ENCODE results near the gene TAF3.

- no peak for TF ChIP-seq CTCF (IDR thresholded peaks at IDR 0.05; ENCODE audit: low read length)
- TF ChIP-seq EZH2 (optimal IDR thresholded peaks at IDR 0.05; ENCODE audit: low read depth, low read length): no peak
- no peak for TF ChIP-seq EZH2phosphoT487 (IDR thresholded peaks at IDR 0.05; ENCODE audit: low read length)
Measured at GRCh38 chr10:7792541-7792940, 25.8 kb upstream of the TAF3 start.
